NCI-H2107 treated with DMSO at 0.1 percent for 48 hours (cell line): ENCODE results near the gene POU5F1.
"Not testable (repeated sequence)": the region's sequence is repeated elsewhere in the genome, so short reads cannot be mapped to it uniquely, and the experiment has no call there.

Experiments
- DNase-seq: peaks from one replicate; lab custom pipeline; 2025; ENCODE audit not compliant: unreplicated experiment; lab: John Stamatoyannopoulos, UW

POU5F1 gene

GRCh38 chr6:31192431-31193105 lies 22.1 kb upstream of the POU5F1 start:
- DNase-seq, result peak; percentile 18

GRCh38 chr6:31190488-31190887 lies 20.0 kb upstream of the POU5F1 start:
- no peak for DNase-seq

GRCh38 chr6:31189223-31189622 lies 18.7 kb upstream of the POU5F1 start:
- DNase-seq, result not testable (repeated sequence)

- DNase-seq, result no peak
These were observed 17.3 kb upstream of the POU5F1 start for GRCh38 chr6:31187780-31188194.

- no peak for DNase-seq
These were observed 15.7 kb upstream of the POU5F1 start for GRCh38 chr6:31186052-31186734.

GRCh38 chr6:31185695-31186051 lies 15.2 kb upstream of the POU5F1 start:
- DNase-seq, result not testable (repeated sequence)

GRCh38 chr6:31183859-31184258 lies 13.4 kb upstream of the POU5F1 start:
- DNase-seq, result not testable (repeated sequence)

GRCh38 chr6:31183287-31183686 lies 12.8 kb upstream of the POU5F1 start:
- DNase-seq, result not testable (repeated sequence)

- DNase-seq, result no peak
These were observed 10.0 kb upstream of the POU5F1 start for GRCh38 chr6:31180500-31180899.

GRCh38 chr6:31179896-31180295 lies 9.4 kb upstream of the POU5F1 start:
- DNase-seq, result no peak

GRCh38 chr6:31179042-31179386 lies 8.5 kb upstream of the POU5F1 start:
- no peak for DNase-seq

GRCh38 chr6:31178143-31179041 lies 7.9 kb upstream of the POU5F1 start:
- DNase-seq, result no peak

- no peak for DNase-seq
These were observed 5.5 kb upstream of the POU5F1 start for GRCh38 chr6:31175971-31176370.

- DNase-seq, result no peak
These were observed 3.9 kb upstream of the POU5F1 start for GRCh38 chr6:31174378-31174777.

- no peak for DNase-seq
These were observed 2.9 kb upstream of the POU5F1 start for GRCh38 chr6:31173406-31173805.

- no peak for DNase-seq
These were observed 2.5 kb upstream of the POU5F1 start for GRCh38 chr6:31172973-31173384.

GRCh38 chr6:31171931-31172905 lies 1.7 kb upstream of the POU5F1 start:
- no peak for DNase-seq

GRCh38 chr6:31170987-31171671 lies 647 bp upstream of the POU5F1 start:
- DNase-seq, result no peak

- DNase-seq, result not testable (repeated sequence)
These were observed 453 bp downstream of the POU5F1 start for GRCh38 chr6:31169858-31170599.
